Neural crest cell (in vitro differentiated cells): ENCODE measurements around the gene ERC1. TPM values are rescaled to one million over a fixed set of nuclear protein-coding genes. Genes with fewer than 3 reads are reported as not detected.
A peak's percentile ranks its signal among the peaks of the same experiment; 100 is the strongest.

ENCODE experiments used
- DNase-seq: peaks from one replicate; pipeline ENCODE4 v3.0.0; 2021; ENCODE audit warnings: low read depth, mixed read lengths, low spot score
- H3K27ac Mint-ChIP-seq: one replicate; pipeline ENCODE4 v1.8.0; 2021; ENCODE audit warnings: mild to moderate bottlenecking, mixed read lengths; ENCODE audit not compliant: unreplicated experiment
- H3K27me3 Mint-ChIP-seq: 2 replicates; pipeline ENCODE4 v1.8.0; 2021; ENCODE audit warnings: low read depth, mild to moderate bottlenecking, mixed read lengths
- H3K36me3 Mint-ChIP-seq: 2 replicates; pipeline ENCODE4 v1.8.0; 2021; ENCODE audit warnings: low read depth, mild to moderate bottlenecking, mixed read lengths
- H3K4me1 Mint-ChIP-seq: 2 replicates; pipeline ENCODE4 v1.8.0; 2021; ENCODE audit warnings: mixed read lengths
- H3K4me3 Mint-ChIP-seq: one replicate; pipeline ENCODE4 v1.8.0; 2021; ENCODE audit warnings: mild to moderate bottlenecking, mixed read lengths
- H3K9me3 Mint-ChIP-seq: 2 replicates; pipeline ENCODE4 v1.8.0; 2021; ENCODE audit warnings: mixed read lengths
- CTCF ChIP-seq: fragments of 200-600 bp; sonication (generic); conservative IDR thresholded peaks from 2 replicates; pipeline ENCODE4 v1.5.0; 2021; ENCODE audit warnings: antibody characterized with exemption, mild to moderate bottlenecking
- total RNA-seq: library from RNA; stranded (reverse); gene quantifications from 2 replicates; pipeline ENCODE4 v1.2.1, GENCODE V29; 2021

Gene ERC1
- total RNA-seq, 1 donor from 2014 or later = 38.9 TPM

- Mint-ChIP-seq H3K4me1 (no peaks in the 10 kb centered on the region), H3K36me3 (no peaks in the 10 kb centered on the region), H3K4me3 (no peak overlapping the region), H3K27ac (no peak overlapping the region), H3K27me3 (no peaks in the 10 kb centered on the region), H3K9me3 (no peaks in the 10 kb centered on the region)
- no peak for DNase-seq
- TF ChIP-seq CTCF = no peak
Measured at GRCh38 chr12:1115484-1116231, 124.6 kb downstream of the ERC1 start.

GRCh38 chr12:1117371-1117770 lies 126.3 kb downstream of the ERC1 start:
- Mint-ChIP-seq H3K27ac (no peak overlapping the region), H3K9me3 (no peaks in the 10 kb centered on the region), H3K4me1 (no peaks in the 10 kb centered on the region), H3K4me3 (no peak overlapping the region), H3K36me3 (no peaks in the 10 kb centered on the region), H3K27me3 (no peaks in the 10 kb centered on the region)
- no peak for TF ChIP-seq CTCF
- no peak for DNase-seq

- Mint-ChIP-seq H3K4me3 (no peak overlapping the region), H3K27me3 (no peaks in the 10 kb centered on the region), H3K4me1 (no peaks in the 10 kb centered on the region), H3K27ac (no peak overlapping the region), H3K9me3 (no peaks in the 10 kb centered on the region), H3K36me3 (no peaks in the 10 kb centered on the region)
- peak; percentile 61 for DNase-seq
- TF ChIP-seq CTCF = peak; percentile 100
Measured at GRCh38 chr12:1117970-1118563, 127.0 kb downstream of the ERC1 start.

- DNase-seq = no peak
- peaks cover 3% of the 10 kb centered on the region for H3K36me3 Mint-ChIP-seq
- H3K4me1 Mint-ChIP-seq = no peaks in the 10 kb centered on the region
- H3K27ac Mint-ChIP-seq = no peak overlapping the region
- H3K9me3 Mint-ChIP-seq = no peaks in the 10 kb centered on the region
- TF ChIP-seq CTCF = no peak
- H3K27me3 Mint-ChIP-seq = no peaks in the 10 kb centered on the region
- H3K4me3 Mint-ChIP-seq = no peak overlapping the region
Measured at GRCh38 chr12:1122786-1123185, 131.8 kb downstream of the ERC1 start.

GRCh38 chr12:1126091-1126490 lies 135.1 kb downstream of the ERC1 start:
- H3K4me3 Mint-ChIP-seq = no peak overlapping the region
- no peaks in the 10 kb centered on the region for H3K4me1 Mint-ChIP-seq
- no peaks in the 10 kb centered on the region for H3K9me3 Mint-ChIP-seq
- no peak overlapping the region for H3K27ac Mint-ChIP-seq
- no peaks in the 10 kb centered on the region for H3K27me3 Mint-ChIP-seq
- H3K36me3 Mint-ChIP-seq = peaks cover 3% of the 10 kb centered on the region
- DNase-seq = no peak
- no peak for TF ChIP-seq CTCF
